HCT116 (cell line): ENCODE data around the gene F2RL2.

Experiments
- EZH2 ChIP-seq: fragments of 200-600 bp; sonication (generic); IDR thresholded peaks from 2 replicates; pipeline ENCODE4 v1.6.1; 2017; ENCODE audit warnings: antibody characterized with exemption, mixed run types
- POLR2A ChIP-seq: IDR thresholded peaks from 2 replicates; pipeline ENCODE4 v1.7.0; 2011; ENCODE audit warnings: borderline replicate concordance; ENCODE audit not compliant: insufficient read depth, insufficient read length; ENCODE audit errors: extremely low read depth
- SRF ChIP-seq: IDR thresholded peaks from 2 replicates; pipeline ENCODE4 v1.6.1; 2012; ENCODE audit warnings: low read depth
- YY1 ChIP-seq: IDR thresholded peaks from 2 replicates; pipeline ENCODE4 v1.6.1; 2011; ENCODE audit warnings: low read length, low read depth, moderate library complexity, mild to moderate bottlenecking; ENCODE audit not compliant: insufficient replicate concordance; ENCODE audit errors: extremely low read depth
- TF ChIP-seq, protein P1 (sequence below), 3 experiments: fragments of 200-600 bp in 1 of 3; sonication (generic) in 1 of 3; IDR thresholded peaks in 2 of 3; conservative IDR thresholded peaks in 1 of 3; 2 replicates each; pipeline ENCODE4 v1.5.1; 2012 to 2017; ENCODE audit warnings: low read depth in 2 of 3, low read length in 2 of 3, antibody characterized with exemption in 1 of 3, borderline replicate concordance in 1 of 3, control low read depth in 1 of 3, mild to moderate bottlenecking in 1 of 3, mixed read lengths in 1 of 3, mixed run types in 1 of 3, moderate library complexity in 1 of 3; ENCODE audit not compliant: insufficient read depth in 1 of 3

DNA sequence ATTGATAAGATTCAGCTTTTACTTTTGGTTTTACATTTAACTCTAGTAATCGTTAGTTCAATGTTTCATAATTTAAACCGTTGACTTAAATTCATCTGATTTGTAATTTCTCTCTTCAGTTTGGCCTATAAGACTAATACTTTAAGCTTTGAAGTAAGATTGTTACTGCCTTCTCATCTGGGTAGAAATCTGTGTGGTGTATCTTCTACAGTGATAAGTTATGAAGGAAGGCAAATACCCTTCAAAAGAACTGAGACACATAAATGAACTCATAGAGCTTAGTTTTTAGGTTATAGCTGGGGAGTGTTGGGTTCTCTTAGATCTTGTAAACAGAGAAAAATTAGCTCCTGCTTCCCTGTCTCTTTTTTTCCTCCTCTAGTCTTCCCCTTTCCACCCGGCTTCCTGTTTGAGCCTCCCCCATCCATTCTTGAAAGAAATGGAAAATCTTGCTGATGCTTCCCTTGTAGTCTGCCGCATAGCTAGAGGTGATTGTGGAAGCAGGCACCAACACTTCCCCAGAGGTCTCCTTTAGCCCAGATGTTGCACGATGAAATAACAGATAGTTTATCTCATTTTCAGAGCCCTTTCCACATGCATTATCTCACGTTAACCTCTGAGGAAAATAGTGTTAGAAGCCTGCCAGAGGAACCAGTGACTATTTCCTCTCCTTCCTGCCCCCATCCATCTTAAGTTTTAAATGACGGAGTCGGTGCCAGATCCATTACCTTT is 2.0 kb upstream of the F2RL2 start:
- TF ChIP-seq, protein P1, sequence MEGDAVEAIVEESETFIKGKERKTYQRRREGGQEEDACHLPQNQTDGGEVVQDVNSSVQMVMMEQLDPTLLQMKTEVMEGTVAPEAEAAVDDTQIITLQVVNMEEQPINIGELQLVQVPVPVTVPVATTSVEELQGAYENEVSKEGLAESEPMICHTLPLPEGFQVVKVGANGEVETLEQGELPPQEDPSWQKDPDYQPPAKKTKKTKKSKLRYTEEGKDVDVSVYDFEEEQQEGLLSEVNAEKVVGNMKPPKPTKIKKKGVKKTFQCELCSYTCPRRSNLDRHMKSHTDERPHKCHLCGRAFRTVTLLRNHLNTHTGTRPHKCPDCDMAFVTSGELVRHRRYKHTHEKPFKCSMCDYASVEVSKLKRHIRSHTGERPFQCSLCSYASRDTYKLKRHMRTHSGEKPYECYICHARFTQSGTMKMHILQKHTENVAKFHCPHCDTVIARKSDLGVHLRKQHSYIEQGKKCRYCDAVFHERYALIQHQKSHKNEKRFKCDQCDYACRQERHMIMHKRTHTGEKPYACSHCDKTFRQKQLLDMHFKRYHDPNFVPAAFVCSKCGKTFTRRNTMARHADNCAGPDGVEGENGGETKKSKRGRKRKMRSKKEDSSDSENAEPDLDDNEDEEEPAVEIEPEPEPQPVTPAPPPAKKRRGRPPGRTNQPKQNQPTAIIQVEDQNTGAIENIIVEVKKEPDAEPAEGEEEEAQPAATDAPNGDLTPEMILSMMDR (IDR thresholded peaks at IDR 0.05 in 2 of 3, conservative IDR thresholded peaks at IDR 0.05 in 1 of 3; ENCODE audit: borderline replicate concordance in 1 of 3, insufficient read depth in 1 of 3, low read depth in 2 of 3, low read length in 2 of 3), result no peak
- TF ChIP-seq EZH2, result no peak
- TF ChIP-seq SRF, result no peak
- no peak for TF ChIP-seq YY1
- TF ChIP-seq POLR2A, result no peak
